COLO668 (cell line): ENCODE data around the gene TMTC4.
"Not testable (repeated sequence)": the region's sequence is repeated elsewhere in the genome, so short reads cannot be mapped to it uniquely, and the experiment has no call there.

Source experiments
- DNase-seq: peaks from one replicate; lab custom pipeline; 2025; ENCODE audit not compliant: unreplicated experiment; lab: John Stamatoyannopoulos, UW

The TMTC4 gene

GRCh38 chr13:100633461-100633860, 41.1 kb downstream of the TMTC4 start:
- DNase-seq: no peak

DNA sequence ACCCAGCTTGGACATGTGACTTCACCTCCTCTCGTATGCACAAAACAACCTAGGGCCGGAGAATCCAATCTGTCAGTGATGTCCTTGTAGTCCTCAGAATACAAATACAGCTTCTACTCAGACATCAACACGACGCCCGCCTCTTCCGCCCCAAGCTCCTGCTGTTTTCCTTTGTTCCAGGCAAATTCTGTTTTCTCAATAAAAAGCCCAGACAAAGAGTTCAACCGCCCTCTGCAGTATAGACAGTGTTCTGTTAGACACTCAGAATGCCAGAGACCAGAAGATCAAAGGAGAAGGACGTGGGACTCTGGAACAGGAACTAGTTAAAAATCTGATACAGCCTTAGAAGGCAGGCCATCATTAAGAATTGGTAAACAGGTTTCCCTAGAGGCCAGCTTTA, 44.0 kb downstream of the TMTC4 start:
- no peak for DNase-seq

GRCh38 chr13:100627120-100627519, 47.5 kb downstream of the TMTC4 start:
- DNase-seq: no peak

- DNase-seq: no peak
These were observed 49.1 kb downstream of the TMTC4 start for GRCh38 chr13:100625447-100625846.

- no peak for DNase-seq
These were observed 53.8 kb downstream of the TMTC4 start for GRCh38 chr13:100620792-100621191.

DNA sequence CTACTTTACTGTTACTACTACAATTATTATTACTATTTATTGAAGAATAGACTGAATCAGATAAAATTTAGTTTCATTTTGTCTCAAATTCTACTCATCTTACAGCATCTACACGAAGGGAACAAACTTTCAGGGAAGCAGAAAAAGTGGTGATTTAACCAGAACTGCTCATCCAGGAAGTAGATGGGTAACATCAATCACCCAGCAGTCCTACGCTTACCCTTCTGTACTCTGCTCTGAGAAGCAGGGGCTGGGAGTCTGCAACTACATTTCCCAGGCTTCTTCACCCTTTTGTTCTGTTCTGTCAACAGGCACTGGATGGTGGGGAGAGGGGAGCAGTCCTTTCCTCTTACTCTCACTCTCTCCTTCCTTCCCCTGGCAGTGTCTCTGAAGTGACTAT, 54.7 kb downstream of the TMTC4 start:
- DNase-seq: no peak

DNA sequence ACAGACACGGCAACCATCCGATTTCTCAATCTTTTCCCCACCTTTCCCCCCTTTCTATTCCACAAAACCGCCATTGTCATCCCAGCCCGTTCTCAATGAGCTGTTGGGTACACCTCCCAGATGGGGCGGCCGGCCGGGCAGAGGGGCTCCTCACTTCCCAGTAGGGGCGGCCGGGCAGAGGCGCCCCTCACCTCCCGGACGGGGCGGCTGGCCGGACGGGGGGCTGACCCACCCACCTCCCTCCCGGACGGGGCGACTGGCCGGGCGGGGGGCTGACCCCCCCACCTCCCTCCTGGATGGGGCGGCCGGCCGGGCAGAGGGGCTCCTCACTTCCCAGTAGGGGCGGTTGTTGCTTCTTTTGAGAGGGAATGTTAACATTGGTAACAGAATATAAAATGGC, 55.7 kb downstream of the TMTC4 start:
- not testable (repeated sequence) for DNase-seq

DNA sequence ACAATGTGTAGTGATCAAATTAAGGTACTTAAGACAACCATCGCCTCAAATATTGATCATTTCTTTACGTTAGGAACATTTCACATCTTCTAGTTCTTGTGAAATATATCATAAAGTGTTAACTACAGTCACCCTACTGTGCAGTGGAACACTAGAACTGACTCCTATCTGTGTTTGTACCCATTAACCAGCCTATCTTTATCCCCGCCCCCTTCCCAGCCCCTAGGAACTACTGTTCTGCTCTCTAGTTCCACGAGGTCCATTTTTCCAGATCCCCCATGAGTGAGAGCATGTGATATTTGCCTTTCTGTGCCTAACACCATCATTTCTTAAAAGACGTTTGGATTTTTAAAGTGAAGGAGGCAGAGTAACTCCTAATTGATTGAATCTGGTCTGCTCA, 61.6 kb downstream of the TMTC4 start:
- no peak for DNase-seq

- DNase-seq: no peak
These were observed 62.7 kb downstream of the TMTC4 start for GRCh38 chr13:100611678-100612492.

DNA sequence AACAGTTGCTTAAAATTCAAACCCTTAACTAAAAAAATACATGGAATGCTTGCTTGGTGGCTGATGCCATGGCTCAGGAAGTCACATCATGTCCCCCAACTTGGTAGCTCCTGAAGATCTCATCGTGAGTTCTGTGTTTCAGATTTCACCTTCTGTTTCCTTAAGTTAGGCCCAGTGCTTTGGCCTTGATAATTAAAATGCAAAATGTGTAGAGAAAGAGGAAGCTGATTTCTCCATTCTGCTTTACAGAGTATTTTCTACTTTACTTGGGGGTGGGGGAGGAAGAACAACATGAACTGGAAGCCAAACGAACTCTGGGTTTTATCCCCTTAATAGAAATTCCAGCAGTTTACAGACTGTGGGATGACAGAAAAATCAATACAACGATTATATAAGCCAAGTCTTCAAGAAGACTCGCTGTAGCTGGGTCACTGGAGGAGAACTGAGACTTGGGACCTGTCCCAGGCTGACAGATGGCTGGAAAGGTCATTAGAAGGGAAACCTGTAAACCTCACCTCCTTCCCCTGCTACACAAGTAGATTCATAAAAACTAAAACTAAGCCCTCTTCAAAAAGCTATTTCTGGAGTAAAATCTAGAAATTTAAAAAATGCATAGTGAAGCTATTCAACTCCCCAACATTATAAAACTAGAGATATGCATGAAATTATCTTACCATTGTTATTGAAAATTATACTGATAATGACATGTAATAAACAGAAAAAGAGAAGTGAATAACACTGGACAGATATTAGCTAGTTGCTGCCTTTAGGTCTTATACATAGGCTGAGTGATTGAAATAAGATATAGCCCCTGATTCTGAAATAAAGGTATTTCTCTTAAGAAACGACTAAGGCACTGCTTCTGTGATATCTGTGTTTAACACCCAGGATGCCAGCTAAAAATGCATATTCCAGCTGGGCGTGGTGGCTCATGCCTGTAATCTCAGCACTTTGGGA, 63.9 kb downstream of the TMTC4 start:
- DNase-seq: no peak

GRCh38 chr13:100608906-100609305, 65.7 kb downstream of the TMTC4 start:
- DNase-seq: no peak

DNA sequence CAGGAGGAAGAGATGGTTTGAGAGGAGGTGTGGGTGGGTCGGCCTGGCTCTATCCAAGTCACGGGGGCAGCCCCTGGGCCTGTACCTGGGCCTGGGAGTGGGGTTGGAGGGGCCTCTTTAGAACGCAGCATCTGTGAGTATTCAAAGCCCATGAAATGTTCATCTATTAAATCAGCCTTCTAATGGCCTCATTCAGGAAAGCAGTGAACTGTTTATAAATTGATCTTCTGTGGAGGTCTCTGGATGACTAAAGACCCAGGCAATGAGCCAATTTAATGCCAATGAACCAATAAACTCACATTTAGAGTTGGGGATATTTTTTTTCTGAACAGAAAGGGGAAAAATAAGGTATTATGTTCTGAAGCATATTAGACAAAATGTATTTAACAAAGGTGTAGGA, 66.1 kb downstream of the TMTC4 start:
- no peak for DNase-seq

GRCh38 chr13:100604918-100605710, 69.5 kb downstream of the TMTC4 start:
- DNase-seq: no peak

DNA sequence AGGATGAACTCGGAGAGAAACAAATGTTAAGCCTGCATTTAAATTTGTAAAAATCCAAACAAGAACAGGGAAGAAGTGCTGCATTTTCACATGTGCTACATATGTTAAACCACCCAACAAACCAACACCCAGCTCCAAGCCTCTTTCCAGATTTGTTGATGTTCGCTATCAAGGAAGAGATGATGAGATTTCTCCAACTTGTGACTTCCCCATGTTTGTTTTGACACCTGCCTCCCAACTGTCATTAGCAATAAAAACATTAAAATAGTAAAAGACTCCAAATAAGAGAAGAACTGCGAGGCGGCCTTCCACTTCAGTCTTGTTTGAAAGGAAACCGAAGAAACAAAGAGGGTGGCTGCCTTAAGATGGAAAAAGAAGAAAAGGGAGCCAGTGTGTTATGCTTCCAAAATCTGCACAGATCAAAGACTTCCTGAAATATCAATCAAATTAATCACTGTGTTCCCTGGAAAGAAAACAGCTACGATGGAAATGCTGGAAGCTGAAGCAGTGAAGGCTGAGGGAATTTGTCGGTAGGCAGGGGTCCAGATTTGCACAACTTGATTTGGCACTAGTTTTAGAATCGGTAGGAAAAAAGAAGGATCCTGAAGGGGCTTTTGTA, 72.0 kb downstream of the TMTC4 start:
- DNase-seq: no peak

DNA sequence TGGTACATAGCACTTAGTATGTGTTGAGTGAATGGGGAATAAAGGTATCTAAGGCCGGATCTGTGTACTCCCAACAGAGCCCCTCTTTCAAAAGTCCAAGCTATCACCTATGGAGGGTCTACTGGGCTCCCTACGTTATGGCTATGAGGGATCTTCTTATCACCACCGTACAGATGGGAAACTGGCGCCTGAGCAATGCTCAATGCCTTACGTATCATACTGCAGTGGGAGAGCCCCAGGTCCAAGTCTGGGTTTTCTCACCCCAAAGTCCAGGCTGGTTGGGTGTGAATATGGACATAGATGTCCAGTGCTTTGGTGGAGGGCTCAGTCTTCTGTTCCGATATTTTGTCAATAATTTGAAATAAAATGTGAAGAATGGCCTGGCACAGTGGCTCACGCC, 72.9 kb downstream of the TMTC4 start:
- DNase-seq: no peak

DNA sequence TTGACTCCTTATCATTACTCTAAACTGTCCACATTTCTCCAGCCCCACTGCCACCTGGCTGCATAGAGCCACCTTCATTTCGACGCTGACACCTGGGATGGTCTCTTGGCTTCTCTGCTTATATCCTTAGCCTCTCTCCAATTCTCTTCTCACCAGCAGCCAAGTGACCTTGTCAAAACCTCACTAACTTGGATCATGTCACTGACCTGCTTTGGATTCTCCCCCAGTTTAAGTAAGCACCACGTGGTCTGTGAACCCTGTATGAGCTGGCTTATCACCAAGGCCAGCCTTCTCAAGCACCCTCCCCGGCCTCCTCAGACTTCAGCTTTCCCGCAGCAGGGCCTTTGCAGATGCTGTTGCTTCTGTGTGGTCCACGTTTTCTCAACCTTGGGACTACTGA, 73.7 kb downstream of the TMTC4 start:
- no peak for DNase-seq

GRCh38 chr13:100600461-100600860, 74.1 kb downstream of the TMTC4 start:
- DNase-seq: no peak

DNA sequence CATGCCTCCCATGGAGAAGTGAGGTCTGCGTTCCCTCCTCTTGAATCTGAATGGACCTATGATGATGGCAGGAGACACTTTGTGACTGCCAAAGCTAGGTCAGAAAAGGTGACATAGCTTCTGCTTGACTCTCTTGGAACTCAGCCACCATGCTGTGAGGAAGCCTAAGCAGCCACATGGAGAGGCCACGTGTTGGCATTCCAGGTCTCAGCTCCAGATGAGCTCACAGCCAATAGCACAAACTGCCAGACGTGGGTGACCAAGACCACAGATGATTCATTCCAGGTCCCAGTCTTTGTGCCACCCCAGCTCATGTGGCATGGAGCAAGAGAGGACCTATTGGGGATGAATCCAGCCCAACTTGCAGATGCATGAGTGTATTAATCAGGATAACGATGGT, 77.3 kb downstream of the TMTC4 start:
- DNase-seq: no peak

- DNase-seq: no peak
These were observed 78.1 kb downstream of the TMTC4 start for GRCh38 chr13:100596516-100596915.

- DNase-seq: no peak
These were observed 79.9 kb downstream of the TMTC4 start for GRCh38 chr13:100594731-100595130.

DNA sequence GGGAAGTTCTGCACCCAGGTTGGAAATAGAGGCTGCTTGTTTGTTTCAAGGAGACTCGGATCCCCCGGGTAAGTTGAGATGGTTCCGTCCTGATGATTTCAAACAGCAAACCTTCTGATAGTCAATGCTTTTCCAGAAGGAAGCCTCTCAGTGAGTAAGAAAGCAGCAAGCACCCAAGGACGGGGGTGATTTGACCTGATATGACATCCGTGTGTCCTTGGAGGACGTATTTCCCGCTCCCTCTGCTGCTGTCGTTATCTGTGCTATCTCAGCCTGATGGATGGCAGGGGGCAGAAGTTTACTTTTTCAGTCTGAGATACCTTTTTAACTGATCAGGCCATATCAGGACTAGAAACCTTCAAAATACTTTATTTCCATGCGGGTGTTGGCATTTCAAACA, 80.3 kb downstream of the TMTC4 start:
- no peak for DNase-seq
